ENCODE results near the gene DMXL2.
"Not testable (repeated sequence)": the region's sequence is repeated elsewhere in the genome, so short reads cannot be mapped to it uniquely, and the experiment has no call there.

The DMXL2 gene

GRCh38 chr15:51624022-51624421, 1.5 kb upstream of the DMXL2 start:
- no peak for DNase-seq (ENCODE audit: low spot score)

GRCh38 chr15:51623386-51623938, 891 bp upstream of the DMXL2 start:
- peak; percentile 70 for DNase-seq (ENCODE audit: low spot score)

GRCh38 chr15:51621936-51622603, 501 bp downstream of the DMXL2 start:
- peak; percentile 75 for DNase-seq (ENCODE audit: low spot score)

DNA sequence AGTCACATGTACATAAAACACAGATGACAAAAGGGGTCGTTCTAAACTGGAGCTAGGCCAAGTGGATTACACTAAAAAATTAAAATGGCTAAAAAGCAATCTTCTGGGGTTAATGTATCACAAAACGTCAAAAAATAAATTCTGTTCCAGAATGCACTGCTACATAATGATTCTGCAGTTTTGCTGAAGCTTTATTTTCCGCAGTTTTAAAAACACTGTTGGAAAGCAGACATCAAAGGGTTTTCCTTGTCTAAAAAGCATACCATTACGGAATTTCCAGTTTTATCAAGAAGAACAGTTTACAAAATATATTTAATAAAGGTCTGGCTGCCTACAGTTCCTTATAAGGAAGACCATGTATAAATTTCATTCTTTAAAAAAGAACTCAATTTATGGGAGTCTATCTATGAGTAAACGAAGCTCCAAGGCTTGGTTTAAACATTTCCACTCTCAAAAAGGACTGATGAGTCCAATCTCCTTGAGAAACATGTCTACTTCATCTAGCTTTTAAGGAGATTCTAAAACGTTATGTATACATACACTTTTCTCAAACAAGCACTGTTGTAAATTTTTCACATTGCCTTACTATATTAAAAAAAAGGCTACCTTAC, 1.3 kb downstream of the DMXL2 start:
- DNase-seq (ENCODE audit: low spot score): no peak

GRCh38 chr15:51620641-51621040, 1.9 kb downstream of the DMXL2 start:
- DNase-seq (ENCODE audit: low spot score): peak; percentile 67

GRCh38 chr15:51620122-51620521, 2.4 kb downstream of the DMXL2 start:
- DNase-seq (ENCODE audit: low spot score): no peak

DNA sequence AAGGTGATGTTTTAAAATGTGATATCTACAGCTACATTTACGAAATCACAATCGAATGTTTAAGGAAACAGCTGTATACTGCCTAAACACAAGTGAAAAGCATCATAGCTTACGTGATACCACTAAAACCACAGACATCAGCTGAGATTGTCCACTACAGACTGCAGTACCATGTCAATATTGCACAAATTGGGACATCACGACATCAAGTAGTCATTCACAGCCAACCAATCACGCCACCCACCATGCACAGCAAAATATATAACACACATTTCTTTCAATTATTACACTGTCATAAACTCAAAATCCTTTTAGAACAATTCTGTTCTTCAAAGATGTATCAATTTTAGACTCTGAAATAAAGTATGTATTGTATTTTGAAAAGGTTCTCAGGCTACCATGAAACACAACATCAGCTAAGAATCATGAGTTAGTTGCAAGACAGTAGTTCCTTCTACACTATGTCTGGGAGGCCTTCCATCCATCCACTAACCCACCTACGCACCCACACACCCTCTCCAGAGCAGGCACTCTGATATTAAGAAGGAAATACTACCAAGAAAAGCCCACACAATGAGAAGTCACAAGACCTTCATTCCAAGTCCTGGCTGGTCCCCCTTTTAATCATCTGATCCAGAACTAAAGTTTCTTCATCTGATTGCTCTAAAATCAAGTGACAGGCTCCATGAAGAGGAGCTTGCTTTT, 3.1 kb downstream of the DMXL2 start:
- no peak for DNase-seq (ENCODE audit: low spot score)

DNA sequence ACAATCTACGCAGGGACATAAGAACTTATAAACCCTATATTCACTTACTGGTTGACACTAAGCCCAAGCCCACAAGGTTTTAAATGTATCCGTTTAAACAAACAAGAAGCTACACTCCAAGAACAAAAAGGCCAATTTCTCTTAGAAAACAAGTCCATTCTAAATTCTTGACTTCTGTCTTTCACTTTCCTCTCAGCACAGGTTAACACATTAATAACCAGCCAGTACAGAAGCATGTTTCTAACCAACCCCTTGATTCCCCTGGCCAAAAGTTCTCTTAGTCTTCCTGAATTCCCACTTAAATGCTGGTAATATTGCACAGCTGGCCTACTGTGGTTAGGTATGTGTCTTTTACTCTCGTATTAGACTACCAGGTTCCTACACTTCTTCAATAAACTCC, 4.7 kb downstream of the DMXL2 start:
- DNase-seq (ENCODE audit: low spot score): no peak

GRCh38 chr15:51613951-51614350, 8.6 kb downstream of the DMXL2 start:
- no peak for DNase-seq (ENCODE audit: low spot score)

DNA sequence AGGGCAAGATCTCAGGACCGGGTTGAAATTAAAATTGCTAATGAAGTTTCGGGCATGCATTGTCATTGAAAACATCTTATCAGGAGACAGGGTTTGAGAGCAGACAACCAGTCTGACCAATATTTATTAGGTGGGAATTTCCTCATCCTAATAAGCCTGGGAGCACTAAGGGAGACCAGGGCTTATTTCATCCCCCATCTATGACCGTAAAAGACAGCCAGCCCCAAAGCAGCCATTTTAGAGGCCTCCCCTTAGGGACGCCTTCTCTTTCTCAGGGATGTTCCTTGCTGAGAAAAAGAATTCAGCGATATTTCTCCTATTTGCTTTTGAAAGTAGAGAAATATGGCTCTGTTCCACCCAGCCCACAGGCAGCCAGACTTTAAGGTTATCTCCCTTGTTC, 9.9 kb downstream of the DMXL2 start:
- DNase-seq (ENCODE audit: low spot score): not testable (repeated sequence)

- DNase-seq (ENCODE audit: low spot score): not testable (repeated sequence)
Measured at GRCh38 chr15:51603462-51603948, 19.1 kb downstream of the DMXL2 start.

DNA sequence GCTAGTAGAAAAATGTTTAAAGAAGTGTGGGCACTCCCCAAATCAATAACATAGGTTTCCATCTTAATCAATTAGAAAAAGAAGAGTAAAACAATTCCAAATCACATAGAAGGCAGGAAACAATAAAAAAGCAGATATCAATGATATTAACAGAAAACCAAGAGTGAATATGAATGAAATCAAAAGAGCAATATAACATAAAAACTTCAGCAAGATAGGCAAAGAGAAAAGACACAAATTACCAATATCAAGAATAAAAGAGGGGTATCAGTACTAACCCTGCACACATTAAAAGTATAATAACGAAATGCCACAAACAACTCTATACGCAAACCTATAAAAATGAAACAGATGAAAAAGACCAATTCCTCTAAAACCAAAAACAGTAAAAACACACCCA, 19.6 kb downstream of the DMXL2 start:
- no peak for DNase-seq (ENCODE audit: low spot score)

- no peak for DNase-seq (ENCODE audit: low spot score)
Measured at GRCh38 chr15:51602484-51602883, 20.1 kb downstream of the DMXL2 start.

- DNase-seq (ENCODE audit: low spot score): no peak
Measured at GRCh38 chr15:51601801-51602200, 20.8 kb downstream of the DMXL2 start.

DNA sequence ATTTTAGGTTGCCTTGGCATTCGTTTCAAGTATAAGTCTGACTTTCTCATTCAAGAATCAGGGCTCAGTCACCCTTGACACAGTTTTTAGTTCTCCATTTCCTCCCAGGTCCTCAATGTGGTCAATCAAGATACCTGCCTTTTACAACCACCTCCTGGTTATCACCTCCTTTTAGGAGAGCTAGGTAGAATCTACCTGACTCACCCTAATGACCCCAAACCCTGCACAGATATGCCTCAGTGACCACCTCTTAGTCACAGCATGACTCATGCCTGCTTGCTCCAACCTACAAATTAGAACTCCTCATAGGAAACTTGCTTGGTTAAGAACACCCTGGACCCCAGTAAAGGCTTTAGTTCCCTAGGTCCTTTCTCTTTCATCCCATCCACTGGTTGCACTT, 22.5 kb downstream of the DMXL2 start:
- DNase-seq (ENCODE audit: low spot score): no peak

DNA sequence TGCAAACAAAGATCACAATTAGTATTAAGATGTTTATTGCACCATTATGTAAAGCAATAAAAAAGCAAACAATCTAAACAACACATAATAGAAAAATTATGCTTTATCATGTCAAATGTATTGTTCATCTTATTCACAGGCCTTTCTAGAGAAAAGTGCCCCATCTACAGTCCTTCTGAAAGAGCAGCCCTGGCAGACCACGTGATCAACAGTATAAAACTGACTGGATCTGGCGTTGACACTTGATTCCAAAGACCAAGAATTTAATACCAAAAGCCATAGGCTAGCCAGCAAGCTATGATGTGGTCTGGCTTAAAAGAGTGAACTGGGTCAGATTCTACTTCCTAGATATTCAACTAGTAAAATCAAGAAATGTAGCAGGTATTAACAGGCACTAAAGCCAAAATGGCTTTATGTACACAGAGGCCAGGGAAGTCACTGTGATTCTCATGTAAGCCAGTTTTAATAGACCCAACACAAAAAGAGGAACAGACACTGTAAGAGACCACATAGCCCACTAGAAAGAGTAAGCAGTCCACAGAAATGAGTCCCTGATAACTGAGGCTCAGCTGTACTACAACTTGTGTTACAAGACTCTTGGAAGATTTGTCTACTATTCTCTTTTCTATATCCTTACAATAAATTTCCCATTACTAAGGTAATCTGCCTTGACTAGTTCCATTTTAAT, 32.5 kb downstream of the DMXL2 start:
- DNase-seq (ENCODE audit: low spot score): no peak

- DNase-seq (ENCODE audit: low spot score): no peak
Measured at GRCh38 chr15:51588966-51589365, 33.6 kb downstream of the DMXL2 start.

- no peak for DNase-seq (ENCODE audit: low spot score)
Measured at GRCh38 chr15:51585986-51586385, 36.6 kb downstream of the DMXL2 start.

GRCh38 chr15:51580982-51581381, 41.6 kb downstream of the DMXL2 start:
- no peak for DNase-seq (ENCODE audit: low spot score)

GRCh38 chr15:51580385-51580784, 42.2 kb downstream of the DMXL2 start:
- DNase-seq (ENCODE audit: low spot score): no peak

DNA sequence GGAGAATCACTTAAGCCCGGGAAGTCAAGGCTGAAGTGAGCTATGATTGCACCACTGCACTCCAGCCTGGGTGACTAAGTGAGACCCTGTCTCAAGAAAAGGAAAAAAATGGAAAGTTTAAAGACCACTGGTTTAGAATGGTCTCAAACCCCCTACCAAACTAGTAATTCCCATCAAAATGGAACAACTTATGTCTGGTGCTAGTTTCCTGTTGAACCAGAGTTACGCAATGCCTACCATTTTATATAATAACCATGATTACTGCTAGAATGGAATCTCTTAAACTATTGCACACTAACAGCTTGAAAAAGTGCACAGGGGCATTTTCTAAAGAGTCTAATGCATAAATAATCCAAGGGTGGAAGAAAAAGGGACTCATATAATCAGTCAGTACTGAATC, 43.6 kb downstream of the DMXL2 start:
- no peak for DNase-seq (ENCODE audit: low spot score)

GRCh38 chr15:51577636-51578304, 44.8 kb downstream of the DMXL2 start:
- no peak for DNase-seq (ENCODE audit: low spot score)

Measured in NAMALWA (cell line).